ENCODE measurements around the gene RGS3.

GRCh38 chr9:113632776-113633590, 169.5 kb downstream of the RGS3 start:
- TF ChIP-seq POLR2A (IDR thresholded peaks at IDR 0.05; ENCODE audit: low read depth, low read length) (no peak), TAF1 (IDR thresholded peaks at IDR 0.05; ENCODE audit: borderline replicate concordance, low read depth, low read length) (no peak), POLR2AphosphoS5 (IDR thresholded peaks at IDR 0.05; ENCODE audit: low read depth, low read length) (no peak)
